Astrocyte (in vitro differentiated cells and primary cell): ENCODE measurements around the gene MC2R. TPM values are rescaled to one million over a fixed set of nuclear protein-coding genes. Genes with fewer than 3 reads are reported as not detected.

ENCODE experiments used
- DNase-seq: peaks from one replicate; pipeline ENCODE4 v3.0.0-alpha.2; 2010; ENCODE audit warnings: low read depth
- FAIRE-seq: peaks from 2 replicates; lab custom pipeline; 2011; peaks lifted over from hg19 to GRCh38; lab: Jason Lieb, UNC
- H2AFZ ChIP-seq: 2 replicates; pipeline ENCODE4 v1.6.0; 2012; ENCODE audit warnings: low read depth, low read length, inconsistent platforms
- H3K27ac ChIP-seq: 2 replicates; pipeline ENCODE4 v1.5.1; 2011; ENCODE audit warnings: low read depth, low read length, inconsistent platforms
- H3K27me3 ChIP-seq: 2 replicates; pipeline ENCODE4 v1.6.0; 2011; ENCODE audit warnings: low read length, inconsistent platforms; ENCODE audit not compliant: insufficient read depth
- H3K36me3 ChIP-seq: 2 replicates; pipeline ENCODE4 v1.5.1; 2011; ENCODE audit warnings: low read length, inconsistent platforms; ENCODE audit not compliant: insufficient read depth
- H3K4me1 ChIP-seq: 2 replicates; pipeline ENCODE4 v1.5.1; 2011; ENCODE audit warnings: low read length, inconsistent platforms; ENCODE audit not compliant: insufficient read depth
- H3K4me2 ChIP-seq: 2 replicates; pipeline ENCODE4 v1.6.0; 2012; ENCODE audit warnings: low read length, inconsistent platforms
- H3K4me3 ChIP-seq: 2 replicates; pipeline ENCODE4 v1.5.1; 2011; ENCODE audit warnings: low read depth, mild to moderate bottlenecking, low read length, inconsistent platforms; ENCODE audit not compliant: insufficient read depth
- H3K79me2 ChIP-seq: 2 replicates; pipeline ENCODE4 v1.6.0; 2012; ENCODE audit warnings: mild to moderate bottlenecking, low read length, inconsistent platforms; ENCODE audit not compliant: insufficient read depth
- H3K9ac ChIP-seq: 2 replicates; pipeline ENCODE4 v1.6.0; 2012; ENCODE audit warnings: mild to moderate bottlenecking, low read length, inconsistent platforms
- H3K9me3 ChIP-seq: 2 replicates; pipeline ENCODE4 v1.5.1; 2012; ENCODE audit warnings: low read depth, mild to moderate bottlenecking, low read length, inconsistent platforms; ENCODE audit not compliant: insufficient read depth
- H4K20me1 ChIP-seq: 2 replicates; pipeline ENCODE4 v1.6.0; 2012; ENCODE audit warnings: low read length, inconsistent platforms; ENCODE audit not compliant: insufficient read depth
- H3K27ac Mint-ChIP-seq: one replicate; pipeline ENCODE4 v1.8.0; 2021; ENCODE audit warnings: mild to moderate bottlenecking, mixed read lengths; ENCODE audit not compliant: unreplicated experiment
- H3K27me3 Mint-ChIP-seq: one replicate; pipeline ENCODE4 v1.8.0; 2021; ENCODE audit warnings: low read depth, mixed read lengths; ENCODE audit not compliant: unreplicated experiment
- H3K36me3 Mint-ChIP-seq: one replicate; pipeline ENCODE4 v1.8.0; 2021; ENCODE audit warnings: low read depth, mixed read lengths; ENCODE audit not compliant: unreplicated experiment
- H3K4me1 Mint-ChIP-seq: one replicate; pipeline ENCODE4 v1.8.0; 2021; ENCODE audit warnings: low read depth, mixed read lengths; ENCODE audit not compliant: unreplicated experiment
- H3K4me3 Mint-ChIP-seq: one replicate; pipeline ENCODE4 v1.8.0; 2021; ENCODE audit warnings: mild to moderate bottlenecking, moderate library complexity, mixed read lengths; ENCODE audit not compliant: unreplicated experiment
- H3K9me3 Mint-ChIP-seq: one replicate; pipeline ENCODE4 v1.8.0; 2021; ENCODE audit warnings: mild to moderate bottlenecking, mixed read lengths; ENCODE audit not compliant: unreplicated experiment
- EZH2 ChIP-seq: IDR thresholded peaks from 2 replicates; pipeline ENCODE4 v1.6.1; 2012; ENCODE audit warnings: mild to moderate bottlenecking, low read length, inconsistent platforms; ENCODE audit not compliant: insufficient read depth
- total RNA-seq: library from RNA; stranded (reverse); gene quantifications from 2 replicates; pipeline ENCODE4 v1.2.1, GENCODE V29; 2021
- TF ChIP-seq, protein P1 (sequence below): IDR thresholded peaks from 2 replicates; pipeline ENCODE4 v1.5.1; 2011; ENCODE audit warnings: low read depth, mild to moderate bottlenecking, inconsistent platforms, low read length, moderate library complexity; ENCODE audit not compliant: insufficient read depth

The MC2R gene
- total RNA-seq, 1 donor from 2014 or later, result not detected

DNA sequence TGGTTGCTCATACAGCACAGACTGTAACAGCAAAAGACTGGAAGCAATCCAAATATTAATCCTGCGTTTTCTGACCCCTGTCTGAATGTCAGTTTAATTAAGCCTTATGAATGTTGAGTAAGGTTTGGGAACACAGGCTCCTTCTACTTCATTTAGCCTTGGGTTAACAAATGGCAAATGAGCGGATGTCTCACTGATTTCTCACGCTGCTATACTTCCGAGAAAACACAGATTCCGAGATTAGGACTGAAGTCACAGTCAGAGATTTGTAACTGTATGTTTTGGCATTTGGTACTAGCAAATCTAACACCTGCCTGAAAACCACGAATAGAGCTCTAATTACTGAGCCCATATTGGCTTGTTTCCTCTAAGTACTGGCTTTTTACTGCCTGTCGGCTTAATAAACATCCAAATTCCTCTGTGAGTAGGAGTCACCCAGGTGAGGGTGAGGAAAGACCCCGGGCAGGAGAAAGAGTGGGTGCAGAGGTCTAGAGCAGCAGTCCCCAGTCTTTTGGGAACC is 80.8 kb downstream of the MC2R start:
- FAIRE-seq (no peak), DNase-seq (no peak)
- H3K4me2 ChIP-seq, result no peak overlapping the region
- H4K20me1 ChIP-seq, result no peaks in the 10 kb centered on the region
- H3K36me3 Mint-ChIP-seq, result no peaks in the 10 kb centered on the region
- H3K4me1 Mint-ChIP-seq, result no peaks in the 10 kb centered on the region
- peaks cover 2% of the 10 kb centered on the region for H3K9me3 Mint-ChIP-seq
- H3K27ac ChIP-seq, result no peak overlapping the region
- TF ChIP-seq, protein P1, sequence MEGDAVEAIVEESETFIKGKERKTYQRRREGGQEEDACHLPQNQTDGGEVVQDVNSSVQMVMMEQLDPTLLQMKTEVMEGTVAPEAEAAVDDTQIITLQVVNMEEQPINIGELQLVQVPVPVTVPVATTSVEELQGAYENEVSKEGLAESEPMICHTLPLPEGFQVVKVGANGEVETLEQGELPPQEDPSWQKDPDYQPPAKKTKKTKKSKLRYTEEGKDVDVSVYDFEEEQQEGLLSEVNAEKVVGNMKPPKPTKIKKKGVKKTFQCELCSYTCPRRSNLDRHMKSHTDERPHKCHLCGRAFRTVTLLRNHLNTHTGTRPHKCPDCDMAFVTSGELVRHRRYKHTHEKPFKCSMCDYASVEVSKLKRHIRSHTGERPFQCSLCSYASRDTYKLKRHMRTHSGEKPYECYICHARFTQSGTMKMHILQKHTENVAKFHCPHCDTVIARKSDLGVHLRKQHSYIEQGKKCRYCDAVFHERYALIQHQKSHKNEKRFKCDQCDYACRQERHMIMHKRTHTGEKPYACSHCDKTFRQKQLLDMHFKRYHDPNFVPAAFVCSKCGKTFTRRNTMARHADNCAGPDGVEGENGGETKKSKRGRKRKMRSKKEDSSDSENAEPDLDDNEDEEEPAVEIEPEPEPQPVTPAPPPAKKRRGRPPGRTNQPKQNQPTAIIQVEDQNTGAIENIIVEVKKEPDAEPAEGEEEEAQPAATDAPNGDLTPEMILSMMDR, result no peak
- TF ChIP-seq EZH2, result no peak
- H3K27me3 Mint-ChIP-seq, result peaks cover 14% of the 10 kb centered on the region
- no peak overlapping the region for H3K4me3 Mint-ChIP-seq
- H2AFZ ChIP-seq, result no peak overlapping the region
- no peaks in the 10 kb centered on the region for H3K4me1 ChIP-seq
- H3K4me3 ChIP-seq, result no peak overlapping the region
- H3K9ac ChIP-seq, result no peak overlapping the region
- no peaks in the 10 kb centered on the region for H3K79me2 ChIP-seq
- H3K36me3 ChIP-seq, result no peaks in the 10 kb centered on the region
- no peaks in the 10 kb centered on the region for H3K9me3 ChIP-seq
- H3K27me3 ChIP-seq, result no peaks in the 10 kb centered on the region
- H3K27ac Mint-ChIP-seq, result no peak overlapping the region

Other genes starting within 250 kb of the MC2R start
- gene FAM210A, start 189.0 kb downstream of the MC2R start, total RNA-seq, result 18.0 and 21.9 TPM in 2 replicates
- gene RNMT, start 188.9 kb downstream of the MC2R start, total RNA-seq, result 45.8 and 48.5 TPM in 2 replicates
- gene MC5R, start 91.4 kb downstream of the MC2R start, total RNA-seq, result 0.26 and 0.57 TPM in 2 replicates
- gene ZNF519, start 216.9 kb upstream of the MC2R start, total RNA-seq, result 5.0 and 7.7 TPM in 2 replicates